Adrenal gland (tissue), 12 donors: ENCODE results near the gene CEND1. TPM values are rescaled to one million over a fixed set of nuclear protein-coding genes. Genes with fewer than 3 reads are reported as not detected.

Experiments
- DNase-seq, 7 donors: peaks; one replicate each; pipeline ENCODE4 v3.0.0-alpha.2; 2019 to 2020
- H3K27ac ChIP-seq, 5 donors: fragments of 200-600 bp; sonication (generic) in 4 of 5; 1 replicate in 3 of 5; 2 replicates in 2 of 5; pipeline versions ENCODE4 v1.5.1 to v1.8.0; 2016 to 2020; ENCODE audit warnings: mild to moderate bottlenecking in 1 of 5
- H3K27me3 ChIP-seq: fragments of 200-600 bp; 2 replicates; pipeline ENCODE4 v1.8.0; 2021
- H3K36me3 ChIP-seq, 2 donors: fragments of 200-600 bp; replicated peaks in 1 of 2; 1 replicate in 1 of 2; 2 replicates in 1 of 2; pipeline versions ENCODE4 v1.5.1 to v1.8.0; 2018 to 2022
- H3K4me1 ChIP-seq, 2 donors: fragments of 200-600 bp; replicated peaks in 1 of 2; 1 replicate in 1 of 2; 2 replicates in 1 of 2; pipeline versions ENCODE4 v1.5.1 to v1.8.0; 2018 to 2021
- H3K4me3 ChIP-seq, 4 donors: fragments of 200-600 bp; sonication (generic) in 3 of 4; one replicate each; pipeline ENCODE4 v1.5.1; 2016 to 2018
- H3K9me3 ChIP-seq, 3 donors: fragments of 200-600 bp; sonication (generic) in 1 of 3; replicated peaks in 1 of 3; 1 replicate in 2 of 3; 2 replicates in 1 of 3; pipeline versions ENCODE4 v1.5.1 to v1.8.0; 2016 to 2021
- POLR2A ChIP-seq, 2 donors: fragments of 450-650 bp; IDR thresholded peaks; one replicate each; pipeline ENCODE4 v1.6.1; 2017; ENCODE audit warnings: antibody characterized with exemption in 2 of 2, mild to moderate bottlenecking in 2 of 2, moderate library complexity in 1 of 2
- WGBS, 4 donors: extraction: QIAGEN DNeasy Blood & Tissue Kit in 2 of 4; methylation state at CpG; one replicate each; pipeline versions ENCODE4 v1.1.5 to v1.1.7; 2013 to 2017; 5-methylcytosine and 5-hydroxymethylcytosine counted together
- intact Hi-C, 2 donors: fragments of 100-400 bp; cut with DNase I; formaldehyde crosslinking; loops; one replicate each; pipeline versions ENCODE4 v1.14.1 to v1.15.0; 2022 to 2023
- polyA plus RNA-seq, 3 donors: library from polyadenylated mRNA; stranded (reverse); fragments of 200-250 nt in 2 of 3; fragments of 350-450 nt in 1 of 3; fragmentation: Illumina TruSeq in 1 of 3; extraction: RNeasy Lipid Tissue Mini Kit (QIAGEN cat#74804) in 1 of 3; gene quantifications; one replicate each; pipeline ENCODE4 v1.2.3, GENCODE V29; 2013 to 2014
- total RNA-seq, 9 donors: library from RNA; depleted of rRNA in 4 of 9; stranded (reverse); fragments of >200 nt in 4 of 9; fragments of 120-200 nt in 1 of 9; fragmentation: NEBNext Ultra II Directional in 1 of 9; extraction: Animal tissue kit (Norgen Biotek cat#: 25700) in 1 of 9; gene quantifications; one replicate each; pipeline versions ENCODE4 v1.1.0 to v1.2.4, GENCODE V29; 2013 to 2023
- TF ChIP-seq, protein P1 (sequence below), 6 experiments: fragments of 450-650 bp in 4 of 6; fragments of 200-600 bp in 2 of 6; sonication (generic) in 1 of 6; IDR thresholded peaks; 1 replicate in 5 of 6; 2 replicates in 1 of 6; pipeline versions ENCODE4 v1.5.1 to v1.8.0; 2016 to 2021; ENCODE audit warnings: antibody characterized with exemption in 6 of 6, mild to moderate bottlenecking in 2 of 6, moderate library complexity in 1 of 6
- donor health status: healthy with polysubstance abuse.
- donor health status: Bipolar disorder and iron deficiency.
- donor health status: DM: yes; HTN: yes; CAD: no.
- donor health status: DM: no; HTN: no; CAD: no.
- donor health status: DM: no; HTN: no; CAD: no.
- donor health status: DM: yes; HTN: yes; CAD: no.

CEND1 gene
- total and polyA plus RNA-seq, 12 donors, result 0.42 to 14.5 (median 3.0) TPM; not detected in 4

DNA sequence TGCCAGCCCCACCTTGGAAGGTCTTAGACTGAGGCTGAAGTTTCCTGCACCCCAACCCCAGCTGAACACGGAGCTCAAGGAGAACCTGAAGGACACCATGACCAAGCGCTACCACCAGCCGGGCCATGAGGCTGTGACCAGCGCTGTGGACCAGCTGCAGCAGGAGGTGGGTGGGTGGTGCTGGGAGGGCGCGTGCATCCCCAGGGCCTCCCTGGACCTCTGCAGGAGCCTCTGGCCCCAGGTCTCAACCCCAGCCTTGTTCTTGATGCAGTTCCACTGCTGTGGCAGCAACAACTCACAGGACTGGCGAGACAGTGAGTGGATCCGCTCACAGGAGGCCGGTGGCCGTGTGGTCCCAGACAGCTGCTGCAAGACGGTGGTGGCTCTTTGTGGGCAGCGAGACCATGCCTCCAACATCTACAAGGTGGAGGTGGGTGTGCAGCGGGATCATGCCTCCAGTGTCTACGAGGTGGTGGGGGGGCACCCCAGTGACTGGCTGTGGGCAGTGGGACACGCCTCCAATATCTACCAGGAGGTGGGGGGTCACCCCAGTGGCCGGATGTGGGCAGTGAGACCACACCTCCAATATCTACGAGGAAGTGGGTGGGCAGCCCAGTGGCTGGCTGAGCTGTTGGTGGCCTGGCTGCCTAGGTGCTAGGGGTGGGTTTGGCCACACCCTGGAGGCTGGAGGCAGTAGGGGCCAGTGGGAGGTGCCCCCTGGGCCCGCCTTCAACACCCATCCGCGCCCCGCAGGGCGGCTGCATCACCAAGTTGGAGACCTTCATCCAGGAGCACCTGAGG, 47.5 kb upstream of the CEND1 start:
- 75 to 83% (median 80%) methylated on average over 10 to 22 of the region's 22 CpGs for WGBS, 4 donors
- TF ChIP-seq POLR2A (IDR thresholded peaks at IDR 0.05), result peak in 1 of 2 donors; percentile 3
- TF ChIP-seq, protein P1, sequence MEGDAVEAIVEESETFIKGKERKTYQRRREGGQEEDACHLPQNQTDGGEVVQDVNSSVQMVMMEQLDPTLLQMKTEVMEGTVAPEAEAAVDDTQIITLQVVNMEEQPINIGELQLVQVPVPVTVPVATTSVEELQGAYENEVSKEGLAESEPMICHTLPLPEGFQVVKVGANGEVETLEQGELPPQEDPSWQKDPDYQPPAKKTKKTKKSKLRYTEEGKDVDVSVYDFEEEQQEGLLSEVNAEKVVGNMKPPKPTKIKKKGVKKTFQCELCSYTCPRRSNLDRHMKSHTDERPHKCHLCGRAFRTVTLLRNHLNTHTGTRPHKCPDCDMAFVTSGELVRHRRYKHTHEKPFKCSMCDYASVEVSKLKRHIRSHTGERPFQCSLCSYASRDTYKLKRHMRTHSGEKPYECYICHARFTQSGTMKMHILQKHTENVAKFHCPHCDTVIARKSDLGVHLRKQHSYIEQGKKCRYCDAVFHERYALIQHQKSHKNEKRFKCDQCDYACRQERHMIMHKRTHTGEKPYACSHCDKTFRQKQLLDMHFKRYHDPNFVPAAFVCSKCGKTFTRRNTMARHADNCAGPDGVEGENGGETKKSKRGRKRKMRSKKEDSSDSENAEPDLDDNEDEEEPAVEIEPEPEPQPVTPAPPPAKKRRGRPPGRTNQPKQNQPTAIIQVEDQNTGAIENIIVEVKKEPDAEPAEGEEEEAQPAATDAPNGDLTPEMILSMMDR (IDR thresholded peaks at IDR 0.05), result no peak
- Histone ChIP-seq H3K4me1 (peaks cover 28 to 41% of the 10 kb centered on the region in 2 donors), H3K4me3 (no peak overlapping the region), H3K27ac (no peak overlapping the region), H3K36me3 (peaks cover 0 to 44% of the 10 kb centered on the region in 2 donors), H3K27me3 (no peaks in the 10 kb centered on the region), H3K9me3 (no peaks in the 10 kb centered on the region)
- intact Hi-C loops, result no loop called here
- DNase-seq, result peak in 1 of 7 donors; percentile 36

DNA sequence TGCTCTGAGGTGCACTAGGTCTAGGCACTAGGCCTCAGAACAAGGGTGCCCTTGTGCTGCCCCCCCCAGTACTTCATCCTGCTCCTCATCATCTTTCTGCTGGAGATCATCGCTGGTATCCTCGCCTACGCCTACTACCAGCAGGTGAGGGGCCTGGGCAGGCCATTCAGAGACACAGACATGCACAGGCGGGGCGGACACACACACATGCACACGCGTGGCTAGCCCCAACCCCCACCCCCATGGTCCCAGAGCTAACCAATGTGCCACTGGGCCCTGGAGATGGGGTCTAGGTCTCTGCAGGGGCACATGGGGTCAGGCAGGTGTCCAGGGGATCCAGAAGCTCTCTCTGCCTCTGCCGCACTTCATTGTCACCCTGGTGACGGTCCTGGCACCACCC, 46.8 kb upstream of the CEND1 start:
- no peak overlapping the region for H3K27ac ChIP-seq
- no peak overlapping the region for H3K4me3 ChIP-seq
- TF ChIP-seq, protein P1 (IDR thresholded peaks at IDR 0.05), result no peak
- no peak for TF ChIP-seq POLR2A (IDR thresholded peaks at IDR 0.05)
- no peaks in the 10 kb centered on the region for H3K9me3 ChIP-seq
- H3K27me3 ChIP-seq, result no peaks in the 10 kb centered on the region
- intact Hi-C loops, result no loop called here
- H3K4me1 ChIP-seq, result peaks cover 34 to 48% of the 10 kb centered on the region in 2 donors
- no peak for DNase-seq
- 78 to 96% (median 84%) methylated on average over 5 to 9 of the region's 9 CpGs for WGBS, 4 donors
- H3K36me3 ChIP-seq, result peaks cover 0 to 44% of the 10 kb centered on the region in 2 donors

DNA sequence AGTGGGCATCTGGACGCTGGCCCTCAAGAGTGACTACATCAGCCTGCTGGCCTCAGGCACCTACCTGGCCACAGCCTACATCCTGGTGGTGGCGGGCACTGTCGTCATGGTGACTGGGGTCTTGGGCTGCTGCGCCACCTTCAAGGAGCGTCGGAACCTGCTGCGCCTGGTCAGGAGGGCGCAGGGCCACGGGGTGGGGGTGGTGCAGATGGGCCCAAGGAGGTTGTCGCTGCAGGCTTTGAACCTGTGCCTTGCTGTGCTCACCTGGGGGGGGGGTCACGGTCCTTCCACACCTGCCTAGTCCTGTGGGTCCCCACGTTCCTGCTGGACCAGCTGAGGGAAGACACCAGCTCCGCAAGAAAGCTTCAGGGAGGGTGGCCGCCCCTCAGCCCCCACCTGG, 46.4 kb upstream of the CEND1 start:
- H3K9me3 ChIP-seq, result no peaks in the 10 kb centered on the region
- intact Hi-C loops, result no loop called here
- TF ChIP-seq, protein P1 (IDR thresholded peaks at IDR 0.05), result no peak
- no peak for TF ChIP-seq POLR2A (IDR thresholded peaks at IDR 0.05)
- H3K36me3 ChIP-seq, result peaks cover 0 to 44% of the 10 kb centered on the region in 2 donors
- no peak overlapping the region for H3K27ac ChIP-seq
- no peak overlapping the region for H3K4me3 ChIP-seq
- H3K27me3 ChIP-seq, result no peaks in the 10 kb centered on the region
- DNase-seq, result peak in 1 of 7 donors; percentile 65
- 89 to 92% (median 91%) methylated on average over 5 to 14 of the region's 14 CpGs; no CpG with 5 or more reads in 1 of the 4 donors for WGBS, 4 donors
- H3K4me1 ChIP-seq, result peaks cover 37 to 47% of the 10 kb centered on the region in 2 donors

DNA sequence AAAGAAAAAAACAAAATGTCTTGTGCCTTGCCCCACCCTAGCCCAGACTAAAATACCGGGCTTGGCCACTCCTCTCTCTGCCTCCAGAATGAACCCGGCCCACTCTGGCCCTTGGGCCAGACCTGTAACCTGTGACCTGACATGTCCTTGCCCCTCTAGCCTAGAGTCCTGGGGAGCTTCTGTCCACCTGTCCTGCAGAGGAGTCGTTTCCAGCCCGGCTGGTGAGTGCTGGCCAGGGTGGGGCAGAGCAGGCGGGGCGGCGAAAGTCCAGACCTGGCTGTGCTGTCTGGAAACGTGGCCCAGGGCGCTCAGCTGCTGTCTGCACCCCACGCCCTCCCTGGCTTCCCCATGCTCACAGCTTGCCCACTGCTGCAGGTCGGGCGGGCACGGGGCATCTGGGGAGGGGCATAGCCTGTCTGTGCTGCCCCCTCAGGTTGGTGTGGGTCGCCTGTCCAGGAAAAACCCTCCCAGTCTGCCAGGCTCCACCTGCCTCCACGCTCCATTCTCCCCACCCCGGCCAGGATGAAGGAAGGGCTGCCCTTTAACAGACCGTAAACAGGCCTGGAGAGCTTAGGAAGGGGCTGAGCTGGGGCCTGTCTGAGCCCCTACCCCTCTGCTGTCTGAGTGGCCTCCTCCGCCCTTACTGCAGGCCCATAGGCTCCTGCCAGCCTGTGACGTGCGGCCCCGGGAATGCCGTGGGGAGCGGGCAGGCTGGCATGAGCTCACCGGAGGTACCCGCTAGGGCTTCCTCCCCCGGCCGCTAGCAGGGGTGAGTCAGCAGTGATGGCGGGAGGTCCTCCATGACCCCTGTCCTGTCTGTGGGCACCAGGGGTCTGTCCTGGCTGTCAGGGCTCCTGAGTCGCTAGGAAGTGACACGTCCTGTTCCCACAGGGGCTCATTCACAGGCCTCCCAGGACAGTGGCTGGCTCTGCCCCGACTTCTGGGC, 44.8 kb upstream of the CEND1 start:
- H3K9me3 ChIP-seq, result no peaks in the 10 kb centered on the region
- H3K36me3 ChIP-seq, result peaks cover 0 to 36% of the 10 kb centered on the region in 2 donors
- TF ChIP-seq, protein P1 (IDR thresholded peaks at IDR 0.05), result no peak
- peak in 1 of 2 donors; percentile 80 for TF ChIP-seq POLR2A (IDR thresholded peaks at IDR 0.05)
- H3K4me3 ChIP-seq, result peak overlapping the region in 1 of 4 donors; percentile 33
- intact Hi-C loops, result no loop called here
- H3K27me3 ChIP-seq, result no peaks in the 10 kb centered on the region
- H3K27ac ChIP-seq, result peak overlapping the region; percentile 53 to 90 (median 87)
- 9 to 34% (median 25%) methylated on average over 10 to 31 of the region's 31 CpGs for whole genome bisulfite sequencing, 4 donors
- H3K4me1 ChIP-seq, result peaks cover 34 to 51% of the 10 kb centered on the region in 2 donors
- peak; percentile 88 to 93 (median 91) for DNase-seq
